OCI-LY1 (cell line): Measurements from ENCODE around the gene RBP7.

ENCODE experiments used
- H2AFZ ChIP-seq: fragments of 200-600 bp; sonication (generic), shearing (Covaris generic); 2 replicates; pipeline ENCODE4 v1.6.0; 2014; ENCODE audit warnings: antibody characterized with exemption, mild to moderate bottlenecking, low read length
- H3F3A ChIP-seq: fragments of 200-600 bp; sonication (generic), shearing (Covaris generic); 2 replicates; pipeline ENCODE4 v1.6.0; 2014; ENCODE audit warnings: mild to moderate bottlenecking, antibody characterized with exemption, low read length, moderate library complexity; ENCODE audit not compliant: insufficient read depth
- H3K27ac ChIP-seq: fragments of 200-600 bp; sonication (generic); 2 replicates; pipeline ENCODE4 v1.5.1; 2014; ENCODE audit warnings: low read length, mixed run types, mild to moderate bottlenecking, low read depth; ENCODE audit not compliant: poor library complexity, severe bottlenecking
- H3K27me3 ChIP-seq: fragments of 200-600 bp; sonication (generic); 2 replicates; pipeline ENCODE4 v1.6.0; 2014; ENCODE audit warnings: antibody characterized with exemption, mild to moderate bottlenecking, low read length, moderate library complexity; ENCODE audit not compliant: insufficient read depth
- H3K36me3 ChIP-seq: fragments of 200-600 bp; sonication (generic); 2 replicates; pipeline ENCODE4 v1.6.1; 2014; ENCODE audit warnings: mild to moderate bottlenecking, antibody characterized with exemption, low read length, moderate library complexity, mixed read lengths; ENCODE audit not compliant: insufficient read depth
- H3K4me1 ChIP-seq: fragments of 200-600 bp; sonication (generic); 2 replicates; pipeline ENCODE4 v1.5.1; 2014; ENCODE audit warnings: mild to moderate bottlenecking, low read length, moderate library complexity; ENCODE audit not compliant: insufficient read depth, severe bottlenecking
- H3K4me2 ChIP-seq: fragments of 200-600 bp; sonication (generic), shearing (Covaris generic); 2 replicates; pipeline ENCODE4 v1.6.1; 2014; ENCODE audit warnings: low read length
- H3K4me3 ChIP-seq: fragments of 200-600 bp; sonication (generic); 2 replicates; pipeline ENCODE4 v1.5.1; 2014; ENCODE audit warnings: low read length, low read depth, mild to moderate bottlenecking, mixed read lengths; ENCODE audit not compliant: poor library complexity, severe bottlenecking
- H3K79me2 ChIP-seq: fragments of 200-600 bp; shearing (Covaris generic); 2 replicates; pipeline ENCODE4 v1.6.1; 2016; ENCODE audit warnings: mixed run types, low read length, mixed read lengths; ENCODE audit not compliant: insufficient read depth
- H3K9ac ChIP-seq: fragments of 200-600 bp; sonication (generic), shearing (Covaris generic); 2 replicates; pipeline ENCODE4 v1.6.1; 2014; ENCODE audit warnings: mild to moderate bottlenecking, low read length, mixed read lengths
- H3K9me2 ChIP-seq: fragments of 200-600 bp; sonication (generic), shearing (Covaris generic); 2 replicates; pipeline ENCODE4 v1.6.1; 2014; ENCODE audit warnings: low read depth, mild to moderate bottlenecking, low read length, mixed read lengths
- H3K9me3 ChIP-seq: fragments of 200-600 bp; shearing (Covaris generic); 2 replicates; pipeline ENCODE4 v1.6.1; 2014; ENCODE audit warnings: low read length, mixed read lengths
- H4K20me1 ChIP-seq: fragments of 200-600 bp; sonication (generic), shearing (Covaris generic); 2 replicates; pipeline ENCODE4 v1.6.0; 2016; ENCODE audit warnings: mild to moderate bottlenecking, low read length; ENCODE audit not compliant: insufficient read depth
- CTCF ChIP-seq: fragments of 200-600 bp; sonication (generic), shearing (Covaris generic); IDR thresholded peaks from 2 replicates; pipeline ENCODE4 v1.5.1; 2017; ENCODE audit warnings: mild to moderate bottlenecking, antibody characterized with exemption, low read length, moderate library complexity, mixed read lengths
- EZH2 ChIP-seq: fragments of 200-600 bp; sonication (generic), shearing (Covaris generic); IDR thresholded peaks from 2 replicates; pipeline ENCODE4 v1.8.0; 2017; ENCODE audit warnings: borderline replicate concordance, mixed run types, mild to moderate bottlenecking, antibody characterized with exemption, low read length, moderate library complexity, mixed read lengths

The RBP7 gene

DNA sequence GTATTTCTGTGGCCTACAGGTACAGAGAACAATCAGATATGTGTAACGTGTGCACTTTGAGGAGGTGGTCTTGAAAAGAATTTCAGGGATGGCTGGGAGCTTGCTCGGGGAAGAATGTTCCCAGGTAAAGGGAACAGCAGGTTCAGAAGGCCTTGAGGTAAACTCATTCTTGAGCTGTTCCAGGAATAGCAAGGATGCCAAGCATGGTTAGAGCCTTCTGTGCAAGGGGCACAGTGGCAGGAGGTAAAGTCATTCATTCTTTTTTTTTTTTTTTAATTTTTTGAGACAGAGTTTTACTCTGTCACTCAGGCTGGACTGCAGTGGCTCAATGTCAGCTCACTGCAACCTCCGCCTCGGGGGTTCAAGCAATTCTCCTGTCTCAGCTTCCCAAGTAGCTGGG, 45.7 kb downstream of the RBP7 start:
- H4K20me1 ChIP-seq, result no peaks in the 10 kb centered on the region
- no peaks in the 10 kb centered on the region for H3K27me3 ChIP-seq
- H3K79me2 ChIP-seq, result peaks cover 27% of the 10 kb centered on the region
- H3F3A ChIP-seq, result no peaks in the 10 kb centered on the region
- no peaks in the 10 kb centered on the region for H3K9me2 ChIP-seq
- no peak overlapping the region for H3K4me2 ChIP-seq
- no peak overlapping the region for H2AFZ ChIP-seq
- peaks cover 21% of the 10 kb centered on the region; the same call in 1 of the 2 replicates for H3K36me3 ChIP-seq
- no peak overlapping the region for H3K9ac ChIP-seq
- no peak overlapping the region for H3K4me3 ChIP-seq
- no peak overlapping the region for H3K27ac ChIP-seq
- no peaks in the 10 kb centered on the region for H3K9me3 ChIP-seq
- TF ChIP-seq CTCF (no peak), EZH2 (no peak)
- H3K4me1 ChIP-seq, result peaks cover 4% of the 10 kb centered on the region

GRCh38 chr1:10045480-10046355, 48.7 kb downstream of the RBP7 start:
- no peaks in the 10 kb centered on the region for H3F3A ChIP-seq
- TF ChIP-seq EZH2 (no peak), CTCF (no peak)
- peaks cover 18% of the 10 kb centered on the region; the same call in 1 of the 2 replicates for H3K36me3 ChIP-seq
- no peaks in the 10 kb centered on the region for H3K9me2 ChIP-seq
- peaks cover 36% of the 10 kb centered on the region for H3K79me2 ChIP-seq
- peaks cover 4% of the 10 kb centered on the region for H3K4me1 ChIP-seq
- no peaks in the 10 kb centered on the region for H4K20me1 ChIP-seq
- H3K4me3 ChIP-seq, result no peak overlapping the region
- no peaks in the 10 kb centered on the region for H3K9me3 ChIP-seq
- no peaks in the 10 kb centered on the region for H3K27me3 ChIP-seq
- H2AFZ ChIP-seq, result no peak overlapping the region
- no peak overlapping the region for H3K9ac ChIP-seq
- H3K4me2 ChIP-seq, result no peak overlapping the region
- H3K27ac ChIP-seq, result no peak overlapping the region

DNA sequence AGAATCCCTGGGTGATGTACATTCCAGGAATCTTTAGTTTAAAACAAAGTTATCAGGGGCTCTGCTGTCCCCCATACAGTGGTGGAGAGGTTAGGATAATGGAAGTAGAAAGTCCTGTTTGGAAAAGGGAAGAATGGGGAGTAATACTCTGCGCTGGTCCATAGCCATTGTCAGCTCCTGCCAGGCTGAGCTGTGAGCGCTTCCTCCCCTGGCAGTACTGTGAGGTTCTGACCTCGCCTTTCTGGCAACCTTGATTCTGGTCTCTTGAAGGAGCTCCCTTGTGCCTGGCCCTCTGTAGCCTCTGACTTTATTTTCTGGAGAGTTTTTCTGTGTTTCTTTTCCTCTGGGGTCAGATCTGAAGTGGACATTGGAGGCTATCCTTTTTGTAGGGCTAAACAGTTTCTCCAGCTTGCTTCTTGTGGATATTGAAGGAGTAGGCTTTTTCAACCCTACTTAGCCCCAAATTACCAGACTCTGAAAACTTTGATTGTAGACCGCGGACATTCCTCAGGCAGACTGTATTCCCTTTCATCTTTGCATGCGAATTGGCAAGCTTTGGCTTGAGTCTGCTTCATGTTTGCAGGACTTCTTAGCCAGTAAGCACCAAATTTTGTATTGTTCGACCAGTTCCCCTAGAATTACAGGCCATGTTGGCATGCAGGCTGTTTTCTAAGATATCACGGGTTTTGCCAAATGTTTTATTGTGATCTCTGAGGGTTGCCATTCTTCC, 49.5 kb downstream of the RBP7 start:
- Histone ChIP-seq H3K9me2 (no peaks in the 10 kb centered on the region), H3F3A (no peaks in the 10 kb centered on the region), H4K20me1 (no peaks in the 10 kb centered on the region), H3K9ac (no peak overlapping the region), H3K36me3 (peaks cover 25% of the 10 kb centered on the region; the same call in 1 of the 2 replicates), H3K27me3 (no peaks in the 10 kb centered on the region), H3K9me3 (no peaks in the 10 kb centered on the region), H3K79me2 (peaks cover 33% of the 10 kb centered on the region), H3K4me3 (no peak overlapping the region), H3K4me1 (peaks cover 4% of the 10 kb centered on the region), H3K27ac (no peak overlapping the region), H3K4me2 (no peak overlapping the region), H2AFZ (no peak overlapping the region)
- TF ChIP-seq CTCF, result no peak
- TF ChIP-seq EZH2, result no peak
